Prostate gland (tissue), 2 donors: ENCODE results near the gene GPR107. TPM values are rescaled to one million over a fixed set of nuclear protein-coding genes. Genes with fewer than 3 reads are reported as not detected.

Experiments
- DNase-seq: peaks from one replicate; pipeline ENCODE4 v3.0.0-alpha.2; 2019; ENCODE audit warnings: low spot score
- H3K27ac ChIP-seq, 2 donors: fragments of 200-600 bp; sonication (generic); 2 replicates each; pipeline ENCODE4 v1.5.1; 2017 to 2019
- H3K27me3 ChIP-seq: fragments of 200-600 bp; sonication (generic); replicated peaks from 2 replicates; pipeline ENCODE4 v1.5.1; 2019; ENCODE audit not compliant: insufficient read depth
- H3K36me3 ChIP-seq, 2 donors: fragments of 200-600 bp; sonication (generic); 1 replicate in 1 of 2; 2 replicates in 1 of 2; pipeline versions ENCODE4 v1.5.1 to v1.8.1; 2017 to 2019
- H3K4me1 ChIP-seq: fragments of 200-600 bp; sonication (generic); replicated peaks from 2 replicates; pipeline ENCODE4 v1.5.1; 2019
- H3K4me3 ChIP-seq, 2 donors: fragments of 200-600 bp; sonication (generic); 2 replicates each; pipeline ENCODE4 v1.5.1; 2017 to 2019
- H3K9me3 ChIP-seq: fragments of 200-600 bp; sonication (generic); 2 replicates; pipeline ENCODE4 v1.5.1; 2017
- POLR2A ChIP-seq: fragments of 450-650 bp; IDR thresholded peaks from one replicate; pipeline ENCODE4 v1.6.1; 2016; ENCODE audit warnings: antibody characterized with exemption, mild to moderate bottlenecking
- POLR2AphosphoS5 ChIP-seq: sonication (generic); formaldehyde crosslinking; IDR thresholded peaks from one replicate; pipeline ENCODE4 v1.6.1; 2017; ENCODE audit warnings: antibody characterized with exemption
- whole genome bisulfite sequencing: methylation state at CpG from one replicate; pipeline ENCODE4 v1.1.5; 2018; 5-methylcytosine and 5-hydroxymethylcytosine counted together
- intact Hi-C: fragments of 100-400 bp; cut with DNase I; formaldehyde crosslinking; loops from one replicate; pipeline ENCODE4 v1.14.2; 2022
- total RNA-seq, 2 donors: library from RNA; depleted of rRNA; stranded (reverse); fragments of >200 nt; gene quantifications; one replicate each; pipeline ENCODE4 v1.1.0, GENCODE V29; 2016
- TF ChIP-seq, protein P1 (sequence below), 4 experiments: fragments of 200-600 bp in 2 of 4; fragments of 450-650 bp in 2 of 4; sonication (generic) in 2 of 4; IDR thresholded peaks; 1 replicate in 3 of 4; 2 replicates in 1 of 4; pipeline ENCODE4 v1.5.1; 2016 to 2019; ENCODE audit warnings: antibody characterized with exemption in 4 of 4, mild to moderate bottlenecking in 2 of 4, moderate library complexity in 2 of 4

GPR107 gene
- total RNA-seq, 2 donors from 2014 or later, result 36.3 to 51.5 TPM

DNA sequence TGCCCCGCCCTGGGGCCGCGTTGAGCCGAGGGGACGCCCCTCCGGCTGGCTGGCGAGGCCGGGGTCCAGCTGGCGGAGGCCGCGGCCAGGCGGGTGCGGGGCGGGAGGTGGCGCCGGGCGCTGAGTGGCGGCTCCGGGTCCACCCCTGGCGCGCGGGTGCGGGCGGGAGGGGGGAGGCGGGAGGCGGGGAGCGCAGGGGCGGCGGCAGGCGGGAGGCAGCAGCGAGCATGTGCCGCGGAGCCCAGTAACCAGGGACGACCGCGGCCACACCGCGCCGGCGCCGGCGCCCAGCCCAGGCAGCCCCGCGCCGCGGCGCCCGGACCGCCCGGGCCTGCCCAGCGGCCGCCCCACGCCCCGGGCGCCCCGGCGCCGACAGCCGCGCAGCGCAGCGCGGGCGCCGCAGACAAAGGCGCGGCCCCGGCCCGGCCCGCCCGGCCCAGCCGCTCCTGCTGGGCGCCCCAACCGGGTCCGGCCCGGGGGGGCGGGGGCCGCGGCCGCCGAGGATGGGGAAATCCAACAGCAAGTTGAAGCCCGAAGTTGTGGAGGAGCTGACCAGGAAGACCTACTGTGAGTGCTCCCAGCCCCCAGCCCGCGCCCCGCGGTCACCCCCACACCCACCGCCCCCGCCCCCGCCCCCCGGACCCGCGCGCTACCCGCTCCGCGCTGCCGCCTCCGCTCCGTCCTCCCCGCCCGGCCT lies 118.6 kb downstream of the GPR107 start, which contains the start of gene NCS1:
TSS of gene NCS1 (plus strand) at position 244 of the 697 bp plus-strand sequence. CDS start at position 504, 260 bp downstream.
- WGBS, result under 1% methylated on average over 22 of the region's 101 CpGs
- intact Hi-C loops, result loop anchor here (5.0 kb wide), 3 partner anchors 40 to 65 kb away; no protein-coding TSS in a partner anchor
- Histone ChIP-seq H3K9me3 (no peaks in the 10 kb centered on the region), H3K36me3 (no peaks in the 10 kb centered on the region), H3K27me3 (no peaks in the 10 kb centered on the region), H3K4me3 (peak within 1 kb of the TSS; percentile 57 to 63), H3K27ac (peak within 1 kb of the TSS; percentile 79), H3K4me1 (no peaks in the 10 kb centered on the region)
- peak; percentile 77 for DNase-seq
- TF ChIP-seq POLR2AphosphoS5 (no peak), POLR2A (no peak)
- TF ChIP-seq, protein P1, sequence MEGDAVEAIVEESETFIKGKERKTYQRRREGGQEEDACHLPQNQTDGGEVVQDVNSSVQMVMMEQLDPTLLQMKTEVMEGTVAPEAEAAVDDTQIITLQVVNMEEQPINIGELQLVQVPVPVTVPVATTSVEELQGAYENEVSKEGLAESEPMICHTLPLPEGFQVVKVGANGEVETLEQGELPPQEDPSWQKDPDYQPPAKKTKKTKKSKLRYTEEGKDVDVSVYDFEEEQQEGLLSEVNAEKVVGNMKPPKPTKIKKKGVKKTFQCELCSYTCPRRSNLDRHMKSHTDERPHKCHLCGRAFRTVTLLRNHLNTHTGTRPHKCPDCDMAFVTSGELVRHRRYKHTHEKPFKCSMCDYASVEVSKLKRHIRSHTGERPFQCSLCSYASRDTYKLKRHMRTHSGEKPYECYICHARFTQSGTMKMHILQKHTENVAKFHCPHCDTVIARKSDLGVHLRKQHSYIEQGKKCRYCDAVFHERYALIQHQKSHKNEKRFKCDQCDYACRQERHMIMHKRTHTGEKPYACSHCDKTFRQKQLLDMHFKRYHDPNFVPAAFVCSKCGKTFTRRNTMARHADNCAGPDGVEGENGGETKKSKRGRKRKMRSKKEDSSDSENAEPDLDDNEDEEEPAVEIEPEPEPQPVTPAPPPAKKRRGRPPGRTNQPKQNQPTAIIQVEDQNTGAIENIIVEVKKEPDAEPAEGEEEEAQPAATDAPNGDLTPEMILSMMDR (IDR thresholded peaks at IDR 0.05), result no peak

DNA sequence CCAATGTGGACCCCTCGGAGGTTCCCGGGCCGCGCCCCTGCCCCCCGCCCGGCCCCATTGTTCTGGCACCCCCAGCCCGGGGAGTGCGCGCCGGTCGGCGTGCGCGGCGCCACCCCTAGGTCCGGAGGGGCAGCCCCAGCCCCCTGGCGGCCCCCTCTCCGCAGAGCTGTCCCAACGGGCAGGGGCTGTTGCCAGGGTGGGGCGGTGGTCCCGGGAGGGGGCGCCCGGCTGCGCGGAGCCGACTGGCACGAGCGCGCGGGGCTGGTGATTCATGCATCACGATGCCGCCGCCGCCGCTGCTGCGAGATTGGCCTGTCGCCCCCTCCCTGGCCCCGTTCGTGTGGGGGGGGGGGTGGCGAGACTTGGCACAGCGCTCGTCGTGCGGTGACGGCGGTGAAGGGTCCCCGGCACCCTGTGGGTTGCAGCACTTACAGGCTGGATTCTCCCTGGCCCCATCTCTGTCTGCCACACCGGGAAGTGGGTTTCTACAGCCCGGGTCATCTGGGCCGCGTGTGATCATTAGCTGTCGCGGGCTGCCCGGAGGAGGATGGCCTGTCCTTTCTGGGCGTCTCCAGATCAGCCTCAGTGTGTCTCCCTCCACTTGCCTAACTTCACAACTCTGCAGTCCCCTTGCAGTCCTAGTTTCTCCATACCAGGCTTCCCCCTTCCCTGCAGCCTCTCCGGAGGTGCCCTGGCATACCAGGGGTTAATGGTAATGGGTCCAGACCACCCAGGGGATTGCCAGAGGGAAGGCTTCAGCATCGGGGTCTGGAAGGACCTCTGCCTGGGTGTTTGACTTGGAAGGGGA lies 119.4 kb downstream of the GPR107 start:
- DNase-seq, result no peak
- no peaks in the 10 kb centered on the region for H3K4me1 ChIP-seq
- WGBS, result 9% methylated on average over 10 of the region's 57 CpGs

DNA sequence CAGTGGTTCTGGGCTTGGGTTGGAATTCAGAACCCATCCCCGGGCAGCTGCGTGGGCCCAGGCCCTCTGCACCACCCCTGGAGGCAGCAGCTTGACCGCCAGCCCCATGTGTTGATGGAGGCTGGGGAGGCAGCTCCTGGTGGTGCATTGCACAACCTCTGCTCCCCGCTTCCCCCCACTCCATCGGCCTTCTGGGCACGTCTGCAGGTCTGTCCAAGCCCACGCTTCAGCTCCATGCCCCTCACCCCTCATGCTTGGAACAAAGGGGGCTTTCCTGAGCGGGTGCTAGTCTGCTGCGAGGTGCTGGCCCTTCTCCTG lies 119.9 kb downstream of the GPR107 start:
- DNase-seq, result no peak
- H3K27ac ChIP-seq, result peak overlapping the region; percentile 79
- H3K36me3 ChIP-seq, result no peaks in the 10 kb centered on the region
- H3K9me3 ChIP-seq, result no peaks in the 10 kb centered on the region
- H3K4me1 ChIP-seq, result no peaks in the 10 kb centered on the region
- intact Hi-C loops, result loop anchor here (5.0 kb wide), 3 partner anchors 41 to 64 kb away; no protein-coding TSS in a partner anchor
- peak overlapping the region; percentile 57 to 63 for H3K4me3 ChIP-seq
- 34% methylated on average over 7 of the region's 9 CpGs for WGBS
- no peaks in the 10 kb centered on the region for H3K27me3 ChIP-seq
- TF ChIP-seq, protein P1 (IDR thresholded peaks at IDR 0.05), result no peak
- TF ChIP-seq POLR2AphosphoS5 (no peak), POLR2A (no peak)

More for the DNA sequence above, 119.4 kb downstream of the GPR107 start:
- TF ChIP-seq, protein P1 (IDR thresholded peaks at IDR 0.05), result no peak
- TF ChIP-seq POLR2A, result no peak
- no peak for TF ChIP-seq POLR2AphosphoS5
- intact Hi-C loops, result loop anchor here (5.0 kb wide), 3 partner anchors 41 to 64 kb away; no protein-coding TSS in a partner anchor
- peak overlapping the region; percentile 57 to 63 for H3K4me3 ChIP-seq
- no peaks in the 10 kb centered on the region for H3K36me3 ChIP-seq
- H3K9me3 ChIP-seq, result no peaks in the 10 kb centered on the region
- no peaks in the 10 kb centered on the region for H3K27me3 ChIP-seq
- H3K27ac ChIP-seq, result peak overlapping the region; percentile 79

DNA sequence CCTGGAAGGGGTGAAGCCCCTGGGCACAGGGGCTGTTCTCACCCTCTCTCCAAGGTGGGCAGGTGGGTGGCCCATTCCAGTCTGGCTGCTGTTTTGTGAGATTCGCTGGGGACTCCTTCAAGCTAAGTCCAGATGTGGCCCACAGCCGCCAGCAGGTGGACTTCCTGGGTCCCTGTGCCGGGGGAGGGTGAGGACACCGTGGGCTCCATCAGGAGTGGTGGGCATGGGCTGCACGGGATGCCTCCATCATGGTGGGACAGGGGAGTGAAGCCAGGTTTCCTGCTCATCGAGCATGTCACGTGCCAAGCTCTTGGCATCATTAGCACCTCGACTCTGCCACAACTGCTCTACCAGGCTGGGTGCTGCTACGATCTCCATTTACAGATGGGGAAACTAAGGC lies 120.3 kb downstream of the GPR107 start:
- Histone ChIP-seq H3K27ac (peak overlapping the region; percentile 79), H3K9me3 (no peaks in the 10 kb centered on the region), H3K4me1 (no peaks in the 10 kb centered on the region), H3K4me3 (no peak overlapping the region), H3K27me3 (no peaks in the 10 kb centered on the region), H3K36me3 (no peaks in the 10 kb centered on the region)
- intact Hi-C loops, result loop anchor here (5.0 kb wide), 3 partner anchors 42 to 63 kb away; no protein-coding TSS in a partner anchor
- TF ChIP-seq POLR2A (no peak), POLR2AphosphoS5 (no peak)
- TF ChIP-seq, protein P1 (IDR thresholded peaks at IDR 0.05), result no peak
- DNase-seq, result no peak
- WGBS, result 69% methylated on average over 9 of the region's 9 CpGs
